Keratinocyte (primary cell): Measurements from ENCODE around the gene OR2C3. TPM values are rescaled to one million over a fixed set of nuclear protein-coding genes. Genes with fewer than 3 reads are reported as not detected.

Experiments
- DNase-seq: peaks from one replicate; pipeline ENCODE4 v3.0.0-alpha.2; 2011; ENCODE audit warnings: low read depth, missing footprints, low spot score
- FAIRE-seq: peaks from 2 replicates; lab custom pipeline; 2011; peaks lifted over from hg19 to GRCh38; lab: Jason Lieb, UNC
- H2AFZ ChIP-seq: 2 replicates; pipeline ENCODE4 v1.6.0; 2012; ENCODE audit warnings: low read length, control low read depth, inconsistent platforms; ENCODE audit not compliant: control insufficient read depth
- H3K27ac ChIP-seq: 2 replicates; pipeline ENCODE4 v1.5.1; 2011; ENCODE audit warnings: low read length; ENCODE audit not compliant: control insufficient read depth, insufficient read depth
- H3K27me3 ChIP-seq: 3 replicates; pipeline ENCODE4 v1.6.0; 2011; ENCODE audit warnings: low read length; ENCODE audit not compliant: control insufficient read depth, insufficient read depth; ENCODE audit errors: extremely low read depth
- H3K36me3 ChIP-seq, 2 experiments: 2 replicates in 1 of 2; 3 replicates in 1 of 2; pipeline ENCODE4 v1.5.1; 2011; ENCODE audit warnings: low read length in 2 of 2, mild to moderate bottlenecking in 1 of 2; ENCODE audit not compliant: control insufficient read depth in 2 of 2, insufficient read depth in 2 of 2; ENCODE audit errors: extremely low read depth in 1 of 2
- H3K4me1 ChIP-seq: 3 replicates; pipeline ENCODE4 v1.5.1; 2011; ENCODE audit warnings: low read length; ENCODE audit not compliant: control insufficient read depth, insufficient read depth; ENCODE audit errors: extremely low read depth
- H3K4me2 ChIP-seq: 3 replicates; pipeline ENCODE4 v1.6.0; 2011; ENCODE audit warnings: low read depth, low read length; ENCODE audit not compliant: control insufficient read depth, insufficient read depth; ENCODE audit errors: extremely low read depth
- H3K4me3 ChIP-seq, 3 experiments: fragments of 200-600 bp in 1 of 3; sonication (generic) in 1 of 3; 2 replicates in 2 of 3; 3 replicates in 1 of 3; pipeline ENCODE4 v1.5.1; 2011 to 2016; ENCODE audit warnings: low read length in 3 of 3, mild to moderate bottlenecking in 3 of 3, control low read depth in 2 of 3, inconsistent platforms in 1 of 3, low read depth in 1 of 3, mixed read lengths in 1 of 3, mixed run types in 1 of 3, moderate library complexity in 1 of 3; ENCODE audit not compliant: control insufficient read depth in 2 of 3, insufficient read depth in 2 of 3; ENCODE audit errors: extremely low read depth in 1 of 3
- H3K79me2 ChIP-seq: 2 replicates; pipeline ENCODE4 v1.6.0; 2012; ENCODE audit warnings: low read length; ENCODE audit not compliant: control insufficient read depth, insufficient read depth
- H3K9ac ChIP-seq: 3 replicates; pipeline ENCODE4 v1.6.0; 2011; ENCODE audit warnings: low read length; ENCODE audit not compliant: control insufficient read depth, insufficient read depth; ENCODE audit errors: extremely low read depth
- H3K9me1 ChIP-seq: 3 replicates; pipeline ENCODE4 v1.6.0; 2011; ENCODE audit warnings: low read length; ENCODE audit not compliant: control insufficient read depth, insufficient read depth; ENCODE audit errors: extremely low read depth
- H3K9me3 ChIP-seq: 2 replicates; pipeline ENCODE4 v1.5.1; 2012; ENCODE audit warnings: low read depth, low read length; ENCODE audit not compliant: control insufficient read depth
- H4K20me1 ChIP-seq: 3 replicates; pipeline ENCODE4 v1.6.0; 2011; ENCODE audit warnings: low read length; ENCODE audit not compliant: control insufficient read depth, insufficient read depth; ENCODE audit errors: extremely low read depth
- CTCF ChIP-seq, 3 experiments: IDR thresholded peaks in 1 of 3; conservative IDR thresholded peaks in 1 of 3; optimal IDR thresholded peaks in 1 of 3; 2 replicates in 2 of 3; 3 replicates in 1 of 3; pipeline versions ENCODE3 to v1.5.1; 2011; ENCODE audit warnings: low read length in 3 of 3, mild to moderate bottlenecking in 3 of 3, moderate library complexity in 2 of 3, control low read depth in 1 of 3, inconsistent platforms in 1 of 3; ENCODE audit not compliant: insufficient read depth in 2 of 3; ENCODE audit errors: extremely low read depth in 1 of 3
- EZH2 ChIP-seq: IDR thresholded peaks from one replicate; pipeline ENCODE4 v1.6.1; 2012; ENCODE audit warnings: inconsistent platforms, mild to moderate bottlenecking, low read length, moderate library complexity
- dilution Hi-C: fragments of 300-500 bp; cut with MboI; formaldehyde crosslinking; loops from one replicate; pipeline ENCODE4 v1.7.0; 2020; ENCODE audit warnings: low sequenced_read_pairs; ENCODE audit not compliant: extremely low pct_ligation_motif_present
- polyA plus RNA-seq, 5 experiments: library from polyadenylated mRNA; depleted of rRNA in 3 of 5; stranded (reverse) in 3 of 5; stranded (forward) in 1 of 5; unstranded in 1 of 5; fragments of >200 nt; gene quantifications; 1 replicate in 1 of 5; 2 replicates in 3 of 5; 3 replicates in 1 of 5; pipeline versions ENCODE4 v1.2.1 to v1.2.3, GENCODE V29; 2011 to 2012; ENCODE audit warnings: missing spikeins in 2 of 5, low read depth in 1 of 5, low replicate concordance in 1 of 5

OR2C3 gene
- polyA plus RNA-seq, 1 donor (not counting 4 experiments of a cell fraction or from before 2014, with no cell fraction given): not detected

GRCh38 chr1:247494767-247495166 is 41.5 kb downstream of the OR2C3 start:
- H3K79me2 ChIP-seq: no peaks in the 10 kb centered on the region
- H3K4me3 ChIP-seq: no peak overlapping the region
- dilution Hi-C loops: no loop called here
- H4K20me1 ChIP-seq: no peaks in the 10 kb centered on the region
- peaks cover 3% of the 10 kb centered on the region for H3K9me3 ChIP-seq
- no peak for FAIRE-seq
- H3K9me1 ChIP-seq: no peaks in the 10 kb centered on the region
- H3K4me2 ChIP-seq: no peak overlapping the region
- no peak for DNase-seq
- H3K9ac ChIP-seq: no peak overlapping the region
- TF ChIP-seq EZH2 (no peak), CTCF (optimal IDR thresholded peaks at IDR 0.05 in 1 of 3, IDR thresholded peaks at IDR 0.05 in 1 of 3, conservative IDR thresholded peaks at IDR 0.05 in 1 of 3; ENCODE audit: extremely low read depth in 1 of 3, insufficient read depth in 2 of 3, low read length in 3 of 3) (no peak)
- H3K36me3 ChIP-seq: no peaks in the 10 kb centered on the region
- H3K27me3 ChIP-seq: no peaks in the 10 kb centered on the region
- no peak overlapping the region for H2AFZ ChIP-seq
- H3K4me1 ChIP-seq: no peaks in the 10 kb centered on the region
- no peak overlapping the region for H3K27ac ChIP-seq

GRCh38 chr1:247493106-247493505 is 43.1 kb downstream of the OR2C3 start:
- Histone ChIP-seq H2AFZ (no peak overlapping the region), H3K79me2 (no peaks in the 10 kb centered on the region), H3K9me3 (peaks cover 3% of the 10 kb centered on the region), H3K27me3 (no peaks in the 10 kb centered on the region), H3K9ac (no peak overlapping the region), H3K4me2 (no peak overlapping the region), H3K9me1 (no peaks in the 10 kb centered on the region), H3K27ac (no peak overlapping the region), H3K4me1 (no peaks in the 10 kb centered on the region), H4K20me1 (no peaks in the 10 kb centered on the region), H3K4me3 (no peak overlapping the region), H3K36me3 (no peaks in the 10 kb centered on the region)
- TF ChIP-seq CTCF (optimal IDR thresholded peaks at IDR 0.05 in 1 of 3, IDR thresholded peaks at IDR 0.05 in 1 of 3, conservative IDR thresholded peaks at IDR 0.05 in 1 of 3; ENCODE audit: extremely low read depth in 1 of 3, insufficient read depth in 2 of 3, low read length in 3 of 3) (no peak), EZH2 (no peak)
- dilution Hi-C loops: no loop called here
- no peak for FAIRE-seq
- no peak for DNase-seq
